ENCODE results near the gene TCHH.

The TCHH gene

DNA sequence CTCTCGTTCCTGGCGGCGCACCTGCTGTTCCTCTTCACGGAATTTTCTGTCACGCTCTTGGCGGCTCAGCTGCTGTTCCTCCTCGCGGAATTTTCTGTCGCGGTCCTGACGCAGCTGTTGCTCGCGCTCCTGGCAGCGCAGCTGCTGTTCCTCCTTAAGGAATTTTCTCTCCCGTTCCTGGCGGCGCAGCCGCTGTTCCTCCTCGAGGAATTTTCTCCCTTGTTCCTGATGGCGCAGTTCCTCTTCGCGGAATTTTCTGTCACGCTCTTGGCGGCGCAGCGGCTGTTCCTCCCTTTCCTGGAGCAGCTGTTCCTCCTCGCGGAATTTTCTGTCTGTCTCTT, 6.4 kb downstream of the TCHH start:
- in situ Hi-C loops (cut with MboI; ENCODE audit: low sequenced_read_pairs, unreplicated experiment): no loop called here
- TF ChIP-seq, protein P1, sequence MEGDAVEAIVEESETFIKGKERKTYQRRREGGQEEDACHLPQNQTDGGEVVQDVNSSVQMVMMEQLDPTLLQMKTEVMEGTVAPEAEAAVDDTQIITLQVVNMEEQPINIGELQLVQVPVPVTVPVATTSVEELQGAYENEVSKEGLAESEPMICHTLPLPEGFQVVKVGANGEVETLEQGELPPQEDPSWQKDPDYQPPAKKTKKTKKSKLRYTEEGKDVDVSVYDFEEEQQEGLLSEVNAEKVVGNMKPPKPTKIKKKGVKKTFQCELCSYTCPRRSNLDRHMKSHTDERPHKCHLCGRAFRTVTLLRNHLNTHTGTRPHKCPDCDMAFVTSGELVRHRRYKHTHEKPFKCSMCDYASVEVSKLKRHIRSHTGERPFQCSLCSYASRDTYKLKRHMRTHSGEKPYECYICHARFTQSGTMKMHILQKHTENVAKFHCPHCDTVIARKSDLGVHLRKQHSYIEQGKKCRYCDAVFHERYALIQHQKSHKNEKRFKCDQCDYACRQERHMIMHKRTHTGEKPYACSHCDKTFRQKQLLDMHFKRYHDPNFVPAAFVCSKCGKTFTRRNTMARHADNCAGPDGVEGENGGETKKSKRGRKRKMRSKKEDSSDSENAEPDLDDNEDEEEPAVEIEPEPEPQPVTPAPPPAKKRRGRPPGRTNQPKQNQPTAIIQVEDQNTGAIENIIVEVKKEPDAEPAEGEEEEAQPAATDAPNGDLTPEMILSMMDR (IDR thresholded peaks at IDR 0.05; ENCODE audit: borderline replicate concordance, control extremely low read depth, extremely low read depth, insufficient read depth, missing control alignments): no peak
- no peak for DNase-seq (ENCODE audit: low spot score)

DNA sequence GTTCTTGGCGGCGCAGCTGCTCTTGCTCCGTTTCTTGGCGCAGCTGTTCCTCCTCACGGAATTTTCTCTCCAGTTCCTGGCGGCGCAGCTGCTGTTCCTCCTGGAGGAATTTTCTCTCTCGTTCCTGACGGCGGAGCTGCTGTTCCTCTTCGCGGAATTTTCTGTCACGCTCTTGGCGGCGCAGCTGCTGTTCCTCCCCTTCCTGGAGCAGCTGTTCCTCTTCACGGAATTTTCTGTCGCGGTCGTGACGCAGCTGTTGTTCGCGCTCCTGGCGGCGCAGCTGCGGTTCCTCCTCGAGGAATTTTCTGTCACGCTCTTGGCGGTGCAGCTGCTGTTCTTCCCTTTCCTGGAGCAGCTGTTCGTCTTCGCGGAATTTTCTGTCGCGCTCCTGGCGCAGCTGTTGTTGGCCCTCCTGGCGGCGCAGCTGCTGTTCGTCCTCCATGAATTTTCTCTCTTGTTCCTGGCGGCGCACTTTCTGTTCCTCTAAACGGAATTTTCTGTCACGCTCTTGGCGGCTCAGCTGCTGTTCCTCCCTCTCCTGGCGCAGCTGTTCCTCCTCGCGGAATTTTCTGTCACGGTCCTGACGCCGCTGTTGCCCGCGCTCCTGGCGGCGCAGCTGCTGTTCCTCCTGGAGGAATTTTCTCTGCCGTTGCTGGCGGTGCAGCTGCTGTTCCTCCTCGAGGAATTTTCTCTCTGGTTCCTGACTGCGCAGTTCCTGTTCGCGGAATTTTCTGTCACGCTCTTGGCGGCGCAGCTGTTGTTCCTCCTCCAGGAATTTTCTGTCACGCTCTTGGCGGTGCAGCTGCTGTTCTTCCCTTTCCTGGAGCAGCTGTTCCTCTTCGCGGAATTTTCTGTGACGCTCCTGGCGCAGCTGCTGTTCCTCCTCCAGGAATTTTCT, 7.0 kb downstream of the TCHH start:
- no peak for DNase-seq (ENCODE audit: low spot score)
- in situ Hi-C loops (cut with MboI; ENCODE audit: low sequenced_read_pairs, unreplicated experiment): no loop called here
- TF ChIP-seq, protein P1 (IDR thresholded peaks at IDR 0.05; ENCODE audit: borderline replicate concordance, control extremely low read depth, extremely low read depth, insufficient read depth, missing control alignments): no peak

DNA sequence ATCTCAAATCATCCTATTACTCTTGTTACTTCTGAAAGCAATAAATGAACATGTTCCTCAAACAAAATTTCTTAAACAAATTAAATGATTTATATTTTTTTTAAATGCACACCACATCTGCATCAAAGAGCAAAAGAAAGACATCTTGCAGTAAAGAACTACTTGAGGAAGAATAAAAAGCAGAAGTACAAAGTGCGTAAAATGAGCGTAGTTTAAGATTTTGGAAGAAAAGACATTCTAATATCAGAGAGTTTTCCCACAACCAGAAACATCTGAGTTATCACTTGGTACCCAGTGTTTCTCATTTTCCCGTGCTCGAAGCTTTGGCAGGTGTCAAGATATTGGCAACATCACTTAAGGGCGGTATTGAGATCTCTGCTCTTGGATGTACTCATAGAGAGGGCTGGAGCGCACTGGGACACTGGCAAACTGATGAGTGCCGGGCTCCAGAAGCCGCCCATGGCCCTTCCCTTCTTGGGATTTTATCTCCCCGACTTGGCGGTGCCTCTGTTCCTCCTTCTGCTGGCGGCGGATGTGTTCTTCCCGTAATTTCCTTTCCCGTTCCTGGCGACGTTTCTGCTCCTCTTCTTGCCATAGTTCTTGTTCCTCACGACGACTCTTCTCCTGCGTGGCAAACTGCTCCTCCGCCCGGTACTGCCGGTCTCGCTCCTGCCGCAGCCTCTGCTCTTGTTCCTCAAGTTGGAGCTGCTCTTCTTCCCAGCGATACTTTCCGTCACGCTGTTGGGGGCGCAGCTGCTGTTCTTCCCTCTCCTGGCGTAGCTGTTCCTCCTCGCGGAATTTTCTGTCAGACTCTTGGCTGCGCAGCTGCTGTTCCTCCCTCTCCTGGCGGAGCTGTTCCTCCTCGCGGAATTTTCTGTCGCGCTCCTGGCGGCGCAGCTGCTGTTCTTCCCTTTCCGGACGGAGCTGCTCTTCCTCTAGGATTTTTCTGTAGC, 7.9 kb downstream of the TCHH start:
- in situ Hi-C loops (cut with MboI; ENCODE audit: low sequenced_read_pairs, unreplicated experiment): no loop called here
- TF ChIP-seq, protein P1 (IDR thresholded peaks at IDR 0.05; ENCODE audit: borderline replicate concordance, control extremely low read depth, extremely low read depth, insufficient read depth, missing control alignments): no peak
- DNase-seq (ENCODE audit: low spot score): no peak

DNA sequence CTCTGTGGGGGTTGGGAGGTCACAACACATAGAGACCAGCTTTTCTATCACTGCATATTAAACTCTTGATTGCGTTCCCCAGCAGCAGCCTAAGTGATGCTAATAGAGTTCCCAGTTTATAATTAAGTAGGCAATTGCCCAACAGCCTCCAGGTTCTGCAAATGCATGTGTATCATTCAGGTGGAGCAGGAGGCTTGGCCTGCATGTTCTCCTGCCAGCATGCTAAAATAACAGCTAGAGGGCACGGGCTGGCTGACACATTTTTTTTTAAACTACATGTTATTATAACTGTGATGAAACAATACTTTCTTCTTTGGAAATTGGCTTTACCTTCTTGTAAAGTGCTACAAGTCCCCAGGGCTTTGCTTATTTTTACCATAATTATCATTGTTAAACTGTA, 10.4 kb downstream of the TCHH start:
- no peak for DNase-seq (ENCODE audit: low spot score)
- in situ Hi-C loops (cut with MboI; ENCODE audit: low sequenced_read_pairs, unreplicated experiment): no loop called here
- TF ChIP-seq, protein P1 (IDR thresholded peaks at IDR 0.05; ENCODE audit: borderline replicate concordance, control extremely low read depth, extremely low read depth, insufficient read depth, missing control alignments): no peak

DNA sequence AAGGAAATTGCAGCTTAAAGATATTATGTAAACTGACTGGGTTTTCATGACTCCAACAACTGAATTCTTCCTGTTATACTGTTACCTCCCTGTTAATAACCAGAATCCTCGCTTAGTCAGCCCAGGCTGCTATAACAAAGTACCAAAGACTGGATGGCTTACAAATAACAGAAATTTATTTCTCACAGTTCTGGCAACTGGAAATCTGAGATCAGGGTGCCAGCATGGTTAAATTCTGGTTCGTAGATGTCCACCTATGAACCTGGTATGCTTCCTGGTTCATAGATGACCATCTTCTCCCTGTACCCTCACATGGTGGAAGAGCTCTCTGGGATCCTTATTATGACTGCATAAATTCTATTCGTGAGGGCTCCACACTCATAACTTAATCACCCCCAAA, 18.3 kb downstream of the TCHH start:
- no peak for DNase-seq (ENCODE audit: low spot score)
- TF ChIP-seq, protein P1 (IDR thresholded peaks at IDR 0.05; ENCODE audit: borderline replicate concordance, control extremely low read depth, extremely low read depth, insufficient read depth, missing control alignments): no peak
- in situ Hi-C loops (cut with MboI; ENCODE audit: low sequenced_read_pairs, unreplicated experiment): no loop called here

DNA sequence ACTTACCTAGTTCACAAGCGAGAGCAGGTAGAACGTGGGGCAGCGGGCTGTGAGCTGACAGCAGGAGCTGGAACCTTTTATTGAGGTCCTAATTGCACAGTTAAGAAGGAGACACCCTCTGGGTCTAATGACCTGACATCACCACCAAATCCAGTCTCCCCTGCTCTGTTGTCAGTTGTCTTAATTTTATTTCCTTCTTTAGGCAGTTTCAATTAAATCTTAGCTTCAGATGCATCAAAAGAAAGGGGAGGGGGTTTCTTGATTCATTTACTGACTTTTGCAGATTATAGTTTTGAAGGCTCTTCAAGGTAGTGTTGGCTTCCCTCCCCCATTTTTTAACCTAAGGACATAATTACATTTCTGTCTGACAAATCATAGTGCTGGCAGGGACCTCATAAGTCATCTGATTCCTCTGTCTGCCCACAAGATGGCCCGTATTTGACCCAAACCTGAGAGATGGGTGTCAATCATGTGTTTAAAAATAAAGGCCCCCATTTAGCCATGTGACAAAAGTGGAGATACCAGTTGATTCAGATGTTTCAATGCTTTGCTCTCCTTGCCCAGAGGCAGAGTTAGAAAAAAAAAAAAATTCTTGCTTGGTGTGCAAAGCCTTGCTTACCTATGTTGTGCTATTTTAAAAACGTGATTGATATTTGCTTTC, 26.1 kb downstream of the TCHH start, which contains the start of gene TCHHL1:
TCHHL1 (minus strand) TSS at position 51 of the 661 bp plus-strand sequence. CDS start 921 bp downstream, outside the sequence.
- TF ChIP-seq, protein P1 (IDR thresholded peaks at IDR 0.05; ENCODE audit: borderline replicate concordance, control extremely low read depth, extremely low read depth, insufficient read depth, missing control alignments): no peak
- DNase-seq (ENCODE audit: low spot score): no peak
- in situ Hi-C loops (cut with MboI; ENCODE audit: low sequenced_read_pairs, unreplicated experiment): no loop called here
